CD14-positive monocyte (primary cell): ENCODE results near the gene RAPGEF2. TPM values are rescaled to one million over a fixed set of nuclear protein-coding genes. Genes with fewer than 3 reads are reported as not detected.

ENCODE experiments used
- DNase-seq, 3 donors: peaks; one replicate each; pipeline ENCODE4 v3.0.0-alpha.2; 2011 to 2022
- H2AFZ ChIP-seq: 2 replicates; pipeline ENCODE4 v1.6.0; 2012; ENCODE audit warnings: mild to moderate bottlenecking, low read depth, low read length, inconsistent platforms; ENCODE audit not compliant: insufficient read depth, poor library complexity, severe bottlenecking
- H3K27ac ChIP-seq, 2 donors: 1 replicate in 1 of 2; 2 replicates in 1 of 2; pipeline ENCODE4 v1.5.1; 2012 to 2013; ENCODE audit warnings: low read length in 2 of 2, control low read depth in 1 of 2, inconsistent platforms in 1 of 2, low read depth in 1 of 2, mild to moderate bottlenecking in 1 of 2
- H3K27me3 ChIP-seq, 2 donors: one replicate each; pipeline versions ENCODE4 v1.6.0 to v1.6.1; 2011 to 2013; ENCODE audit warnings: low read length in 2 of 2; ENCODE audit not compliant: control insufficient read depth in 2 of 2, insufficient read depth in 2 of 2
- H3K36me3 ChIP-seq, 2 donors: replicated peaks in 1 of 2; 1 replicate in 1 of 2; 2 replicates in 1 of 2; pipeline versions ENCODE4 v1.5.1 to v1.6.1; 2012 to 2013; ENCODE audit warnings: low read length in 2 of 2, control low read depth in 1 of 2, inconsistent platforms in 1 of 2, mild to moderate bottlenecking in 1 of 2; ENCODE audit not compliant: insufficient read depth in 2 of 2, control insufficient read depth in 1 of 2
- H3K4me1 ChIP-seq, 2 donors: 1 replicate in 1 of 2; 2 replicates in 1 of 2; pipeline versions ENCODE4 v1.5.1 to v1.6.1; 2012 to 2013; ENCODE audit warnings: low read length in 2 of 2, control low read depth in 1 of 2, inconsistent platforms in 1 of 2, mild to moderate bottlenecking in 1 of 2, moderate library complexity in 1 of 2; ENCODE audit not compliant: insufficient read depth in 2 of 2, control insufficient read depth in 1 of 2
- H3K4me2 ChIP-seq: replicated peaks from 2 replicates; pipeline ENCODE3; 2012; ENCODE audit warnings: low read length, moderate library complexity, mild to moderate bottlenecking; ENCODE audit not compliant: poor library complexity, severe bottlenecking; ENCODE audit errors: extremely low read depth
- H3K4me3 ChIP-seq, 3 experiments: fragments of 200-600 bp in 1 of 3; sonication (generic) in 1 of 3; replicated peaks in 1 of 3; 1 replicate in 2 of 3; 2 replicates in 1 of 3; pipeline ENCODE4 v1.5.1; 2011 to 2013; ENCODE audit warnings: low read length in 3 of 3, mild to moderate bottlenecking in 3 of 3, control low read depth in 2 of 3, low read depth in 2 of 3, inconsistent platforms in 1 of 3, moderate library complexity in 1 of 3
- H3K79me2 ChIP-seq: 2 replicates; pipeline ENCODE4 v1.6.0; 2012; ENCODE audit warnings: mild to moderate bottlenecking, control low read depth, inconsistent platforms, low read length, moderate library complexity; ENCODE audit not compliant: insufficient read depth
- H3K9ac ChIP-seq: 2 replicates; pipeline ENCODE4 v1.6.0; 2017; ENCODE audit warnings: low read length, mild to moderate bottlenecking; ENCODE audit not compliant: insufficient read depth, poor library complexity, severe bottlenecking
- H3K9me3 ChIP-seq, 2 donors: replicated peaks in 1 of 2; 1 replicate in 1 of 2; 2 replicates in 1 of 2; pipeline versions ENCODE4 v1.5.1 to v1.6.1; 2012 to 2013; ENCODE audit warnings: low read length in 2 of 2, control low read depth in 1 of 2; ENCODE audit not compliant: control insufficient read depth in 1 of 2, insufficient read depth in 1 of 2
- H4K20me1 ChIP-seq: 2 replicates; pipeline ENCODE4 v1.6.0; 2012; ENCODE audit warnings: mild to moderate bottlenecking, low read length, control low read depth, moderate library complexity; ENCODE audit not compliant: insufficient read depth
- H3K27ac Mint-ChIP-seq, 7 donors: one replicate each; pipeline ENCODE4 v1.8.0; 2020; ENCODE audit warnings: mild to moderate bottlenecking in 7 of 7, mixed read lengths in 7 of 7, moderate library complexity in 6 of 7, inconsistent platforms in 2 of 7
- H3K27me3 Mint-ChIP-seq, 3 donors: one replicate each; pipeline ENCODE4 v1.8.0; 2021 to 2022; ENCODE audit warnings: low read depth in 3 of 3, mild to moderate bottlenecking in 3 of 3, mixed read lengths in 3 of 3, moderate library complexity in 3 of 3, inconsistent platforms in 1 of 3
- H3K36me3 Mint-ChIP-seq, 2 donors: one replicate each; pipeline ENCODE4 v1.8.0; 2020; ENCODE audit warnings: mixed read lengths in 2 of 2, inconsistent platforms in 1 of 2, mild to moderate bottlenecking in 1 of 2
- H3K4me1 Mint-ChIP-seq: one replicate; pipeline ENCODE4 v1.8.0; 2020; ENCODE audit warnings: mild to moderate bottlenecking, mixed read lengths
- H3K4me3 Mint-ChIP-seq, 2 donors: one replicate each; pipeline ENCODE4 v1.8.0; 2020; ENCODE audit warnings: mild to moderate bottlenecking in 2 of 2, mixed read lengths in 2 of 2, moderate library complexity in 1 of 2
- H3K9me3 Mint-ChIP-seq, 7 donors: one replicate each; pipeline ENCODE4 v1.8.0; 2020 to 2022; ENCODE audit warnings: mixed read lengths in 7 of 7, mild to moderate bottlenecking in 6 of 7, moderate library complexity in 6 of 7, inconsistent platforms in 2 of 7
- CTCF ChIP-seq: fragments of 200-600 bp; IDR thresholded peaks from one replicate; pipeline ENCODE4 v1.8.0; 2022; ENCODE audit warnings: antibody characterized with exemption, mild to moderate bottlenecking
- WGBS: methylation state at CpG from one replicate; pipeline ENCODE4 v1.1.5; 2013; ENCODE audit warnings: missing lambda C conversion rate; ENCODE audit not compliant: insufficient coverage; 5-methylcytosine and 5-hydroxymethylcytosine counted together
- intact Hi-C, 2 donors: fragments of 100-400 bp; cut with micrococcal nuclease; formaldehyde crosslinking; loops; one replicate each; pipeline versions ENCODE4 v1.15.0 to v1.15.1; 2023
- polyA plus RNA-seq, 3 donors: library from polyadenylated mRNA; depleted of rRNA in 1 of 3; unstranded in 2 of 3; stranded (reverse) in 1 of 3; fragments of 300-500 nt in 2 of 3; fragments of >200 nt in 1 of 3; fragmentation: Illumina TruSeq in 2 of 3; gene quantifications; 1 replicate in 2 of 3; 2 replicates in 1 of 3; pipeline ENCODE4 v1.2.3, GENCODE V29; 2012 to 2021

The RAPGEF2 gene
- polyA plus RNA-seq, 3 donors: 1.5 to 29.8 (median 2.0) TPM

- no peak for DNase-seq
- TF ChIP-seq CTCF: no peak
- no peaks in the 10 kb centered on the region for H3K4me1 ChIP-seq
Measured at GRCh38 chr4:159069922-159070321, 33.0 kb upstream of the RAPGEF2 start.

DNA sequence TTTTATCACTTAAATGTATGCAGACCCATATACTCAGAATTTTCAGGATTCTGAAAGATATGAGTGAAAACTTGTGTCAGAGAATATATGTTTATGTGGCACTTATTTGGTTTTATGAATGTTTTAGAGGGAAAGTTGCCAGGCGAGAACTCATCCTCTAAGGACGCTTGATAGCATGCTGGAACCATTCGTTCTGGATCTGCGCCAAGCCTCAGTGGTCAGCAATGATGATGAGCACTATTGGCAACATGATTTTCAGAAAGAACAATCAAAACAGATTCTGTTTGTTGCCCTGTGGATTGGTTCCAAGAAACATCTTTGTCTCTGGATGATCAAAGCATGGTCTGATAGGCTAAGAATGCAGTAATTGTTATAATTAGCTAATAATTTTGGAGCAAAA is 32.1 kb upstream of the RAPGEF2 start:
- Histone ChIP-seq H3K79me2 (no peaks in the 10 kb centered on the region), H3K27me3 (no peaks in the 10 kb centered on the region), H3K9me3 (no peaks in the 10 kb centered on the region), H4K20me1 (no peaks in the 10 kb centered on the region), H3K4me2 (no peak overlapping the region), H3K36me3 (no peaks in the 10 kb centered on the region), H3K9ac (no peak overlapping the region), H3K27ac (no peak overlapping the region), H2AFZ (no peak overlapping the region), H3K4me1 (no peaks in the 10 kb centered on the region), H3K4me3 (no peak overlapping the region)
- intact Hi-C loops: no loop called here
- Mint-ChIP-seq H3K36me3 (no peaks in the 10 kb centered on the region), H3K9me3 (no peaks in the 10 kb centered on the region), H3K27ac (no peak overlapping the region), H3K27me3 (peaks cover 0 to 6% (median 3%) of the 10 kb centered on the region in 3 donors), H3K4me1 (no peaks in the 10 kb centered on the region), H3K4me3 (no peak overlapping the region)
- TF ChIP-seq CTCF: no peak
- WGBS: 97% methylated on average over 4 of the region's 4 CpGs
- DNase-seq: no peak

More at GRCh38 chr4:159069922-159070321, 33.0 kb upstream of the RAPGEF2 start:
- Histone ChIP-seq H4K20me1 (no peaks in the 10 kb centered on the region), H3K79me2 (no peaks in the 10 kb centered on the region), H3K27ac (no peak overlapping the region), H3K27me3 (no peaks in the 10 kb centered on the region), H2AFZ (no peak overlapping the region), H3K4me3 (no peak overlapping the region), H3K36me3 (no peaks in the 10 kb centered on the region), H3K9ac (no peak overlapping the region), H3K4me2 (no peak overlapping the region), H3K9me3 (no peaks in the 10 kb centered on the region)
- intact Hi-C loops: no loop called here
- Mint-ChIP-seq H3K27ac (no peak overlapping the region), H3K27me3 (peaks cover 0 to 6% (median 3%) of the 10 kb centered on the region in 3 donors), H3K4me3 (no peak overlapping the region), H3K9me3 (no peaks in the 10 kb centered on the region), H3K36me3 (no peaks in the 10 kb centered on the region), H3K4me1 (no peaks in the 10 kb centered on the region)
- WGBS: no CpG with 5 or more reads among the region's 3 CpGs
